Naive B cell (primary cell): ENCODE measurements around the gene TNFAIP2. TPM values are rescaled to one million over a fixed set of nuclear protein-coding genes. Genes with fewer than 3 reads are reported as not detected.

ENCODE experiments used
- ATAC-seq, 2 donors: fragments of 150-1000 bp; cut with Tn5 transposase; 2 replicates each; pipeline ENCODE4 v1.10.0; 2021; ENCODE audit warnings: low read depth in 2 of 2, mild to moderate bottlenecking in 2 of 2, moderate library complexity in 2 of 2
- DNase-seq: peaks from one replicate; pipeline ENCODE4 v3.0.0; 2022
- H3K27ac Mint-ChIP-seq, 6 donors: one replicate each; pipeline ENCODE4 v1.8.0; 2020 to 2022; ENCODE audit warnings: mild to moderate bottlenecking in 6 of 6, mixed read lengths in 6 of 6, moderate library complexity in 5 of 6, inconsistent platforms in 2 of 6
- H3K27me3 Mint-ChIP-seq, 3 donors: one replicate each; pipeline ENCODE4 v1.8.0; 2021 to 2022; ENCODE audit warnings: mixed read lengths in 3 of 3, mild to moderate bottlenecking in 1 of 3
- H3K36me3 Mint-ChIP-seq, 2 donors: one replicate each; pipeline ENCODE4 v1.8.0; 2020 to 2022; ENCODE audit warnings: mixed read lengths in 2 of 2, inconsistent platforms in 1 of 2, mild to moderate bottlenecking in 1 of 2
- H3K4me1 Mint-ChIP-seq, 3 donors: one replicate each; pipeline ENCODE4 v1.8.0; 2020 to 2022; ENCODE audit warnings: mixed read lengths in 3 of 3, inconsistent platforms in 1 of 3, mild to moderate bottlenecking in 1 of 3, moderate library complexity in 1 of 3
- H3K4me3 Mint-ChIP-seq, 8 donors: one replicate each; pipeline ENCODE4 v1.8.0; 2020 to 2022; ENCODE audit warnings: mild to moderate bottlenecking in 8 of 8, mixed read lengths in 8 of 8, moderate library complexity in 8 of 8, inconsistent platforms in 2 of 8
- H3K9me3 Mint-ChIP-seq, 7 donors: one replicate each; pipeline ENCODE4 v1.8.0; 2020 to 2022; ENCODE audit warnings: mixed read lengths in 7 of 7, mild to moderate bottlenecking in 5 of 7, inconsistent platforms in 2 of 7, moderate library complexity in 1 of 7
- polyA plus RNA-seq, 6 donors: library from polyadenylated mRNA; unstranded; fragments of 300-500 nt; fragmentation: Illumina TruSeq; gene quantifications; one replicate each; pipeline ENCODE4 v1.2.3, GENCODE V29; 2021; ENCODE audit warnings: low read depth in 6 of 6

TNFAIP2 gene
- polyA plus RNA-seq, 6 donors from 2014 or later, result 0.41 to 2.1 (median 0.43) TPM; not detected in 3

- peaks cover 9 to 57% (median 50%) of the 10 kb centered on the region in 3 donors for H3K27me3 Mint-ChIP-seq
- peaks cover 11 to 14% (median 12%) of the 10 kb centered on the region in 3 donors for H3K4me1 Mint-ChIP-seq
- ATAC-seq (no peak), DNase-seq (no peak)
- peak overlapping the region in 1 of 6 donors; percentile 32 for H3K27ac Mint-ChIP-seq
- H3K36me3 Mint-ChIP-seq, result no peaks in the 10 kb centered on the region
- H3K4me3 Mint-ChIP-seq, result peak overlapping the region in 2 of 8 donors; percentile 29 to 40
- peaks cover 0 to 4% (median 0%) of the 10 kb centered on the region in 7 donors for H3K9me3 Mint-ChIP-seq
Observed at GRCh38 chr14:103125098-103126070, 2.1 kb downstream of the TNFAIP2 start.

- peaks cover 0 to 4% (median 0%) of the 10 kb centered on the region in 7 donors for H3K9me3 Mint-ChIP-seq
- DNase-seq (no peak), ATAC-seq (no peak)
- no peak overlapping the region for H3K27ac Mint-ChIP-seq
- H3K36me3 Mint-ChIP-seq, result no peaks in the 10 kb centered on the region
- H3K4me3 Mint-ChIP-seq, result no peak overlapping the region
- H3K27me3 Mint-ChIP-seq, result peaks cover 3 to 54% (median 48%) of the 10 kb centered on the region in 3 donors
- H3K4me1 Mint-ChIP-seq, result peaks cover 10 to 14% (median 12%) of the 10 kb centered on the region in 3 donors
Observed at GRCh38 chr14:103126088-103126872, 3.0 kb downstream of the TNFAIP2 start.

GRCh38 chr14:103126873-103127304 lies 3.6 kb downstream of the TNFAIP2 start:
- Mint-ChIP-seq H3K27ac (no peak overlapping the region), H3K9me3 (peaks cover 0 to 4% (median 0%) of the 10 kb centered on the region in 7 donors), H3K36me3 (no peaks in the 10 kb centered on the region), H3K4me1 (peaks cover 9 to 14% (median 9%) of the 10 kb centered on the region in 3 donors), H3K4me3 (no peak overlapping the region), H3K27me3 (peaks cover 3 to 48% (median 42%) of the 10 kb centered on the region in 3 donors)
- ATAC-seq (no peak), DNase-seq (no peak)

DNA sequence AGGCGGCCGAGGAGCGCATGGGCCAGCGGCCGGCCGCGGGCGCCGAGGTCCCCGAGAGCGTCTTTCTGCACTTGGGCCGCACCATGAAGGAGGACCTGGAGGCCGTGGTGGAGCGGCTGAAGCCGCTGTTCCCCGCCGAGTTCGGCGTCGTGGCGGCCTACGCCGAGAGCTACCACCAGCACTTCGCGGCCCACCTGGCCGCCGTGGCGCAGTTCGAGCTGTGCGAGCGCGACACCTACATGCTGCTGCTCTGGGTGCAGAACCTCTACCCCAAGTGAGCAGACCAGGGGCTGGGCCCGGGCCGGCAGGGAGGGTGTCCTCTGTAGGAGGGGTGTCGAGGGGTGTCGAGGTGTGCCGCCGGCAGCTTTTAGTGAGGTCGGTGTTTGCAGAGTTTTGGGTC lies 4.1 kb downstream of the TNFAIP2 start:
- DNase-seq (no peak), ATAC-seq (no peak)
- Mint-ChIP-seq H3K9me3 (peaks cover 0 to 4% (median 0%) of the 10 kb centered on the region in 7 donors), H3K36me3 (no peaks in the 10 kb centered on the region), H3K4me1 (peaks cover 5 to 9% (median 6%) of the 10 kb centered on the region in 3 donors), H3K27me3 (peaks cover 3 to 43% (median 38%) of the 10 kb centered on the region in 3 donors), H3K27ac (no peak overlapping the region), H3K4me3 (no peak overlapping the region)

DNA sequence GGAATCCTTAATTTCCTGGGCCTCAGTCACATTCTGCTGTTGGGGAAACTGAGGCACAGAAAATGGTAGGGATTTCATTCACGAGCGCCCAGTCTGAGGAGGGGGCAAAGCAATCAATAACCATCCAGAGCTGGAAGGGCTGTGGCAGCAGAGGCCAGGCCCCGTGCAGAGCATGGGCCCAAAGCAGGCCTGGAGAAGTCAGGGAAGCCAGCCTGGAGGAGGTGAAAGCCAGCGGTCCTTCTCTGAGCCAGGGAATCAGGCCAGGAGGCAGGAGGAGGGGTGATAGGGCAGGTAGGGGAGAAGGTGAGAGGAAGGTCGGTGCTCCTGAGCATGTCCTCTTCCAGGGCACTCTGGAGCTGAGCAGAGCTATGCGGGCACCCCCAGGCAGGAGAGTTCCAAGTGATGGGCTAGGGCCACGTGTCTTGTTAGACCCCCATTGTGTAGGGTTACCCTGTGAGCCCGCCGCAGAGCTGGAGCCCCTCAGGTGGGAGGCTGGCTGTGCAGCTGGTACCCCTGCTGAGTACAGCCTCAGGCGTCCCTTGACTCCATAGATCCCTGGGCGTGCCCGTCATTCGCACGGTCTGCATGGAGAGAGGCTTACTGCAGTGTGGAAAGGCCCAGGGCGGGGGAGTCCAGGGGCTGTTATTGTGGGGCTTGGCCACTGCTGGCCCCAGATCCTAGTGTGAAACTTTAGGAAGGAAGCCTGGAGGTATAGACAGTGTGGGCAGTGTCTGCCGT lies 4.8 kb downstream of the TNFAIP2 start:
- Mint-ChIP-seq H3K4me3 (no peak overlapping the region), H3K27ac (no peak overlapping the region), H3K36me3 (no peaks in the 10 kb centered on the region), H3K9me3 (peaks cover 0 to 4% (median 0%) of the 10 kb centered on the region in 7 donors), H3K27me3 (peaks cover 3 to 43% (median 36%) of the 10 kb centered on the region in 3 donors), H3K4me1 (peaks cover 5 to 8% (median 6%) of the 10 kb centered on the region in 3 donors)
- ATAC-seq, result no peak
- no peak for DNase-seq

DNA sequence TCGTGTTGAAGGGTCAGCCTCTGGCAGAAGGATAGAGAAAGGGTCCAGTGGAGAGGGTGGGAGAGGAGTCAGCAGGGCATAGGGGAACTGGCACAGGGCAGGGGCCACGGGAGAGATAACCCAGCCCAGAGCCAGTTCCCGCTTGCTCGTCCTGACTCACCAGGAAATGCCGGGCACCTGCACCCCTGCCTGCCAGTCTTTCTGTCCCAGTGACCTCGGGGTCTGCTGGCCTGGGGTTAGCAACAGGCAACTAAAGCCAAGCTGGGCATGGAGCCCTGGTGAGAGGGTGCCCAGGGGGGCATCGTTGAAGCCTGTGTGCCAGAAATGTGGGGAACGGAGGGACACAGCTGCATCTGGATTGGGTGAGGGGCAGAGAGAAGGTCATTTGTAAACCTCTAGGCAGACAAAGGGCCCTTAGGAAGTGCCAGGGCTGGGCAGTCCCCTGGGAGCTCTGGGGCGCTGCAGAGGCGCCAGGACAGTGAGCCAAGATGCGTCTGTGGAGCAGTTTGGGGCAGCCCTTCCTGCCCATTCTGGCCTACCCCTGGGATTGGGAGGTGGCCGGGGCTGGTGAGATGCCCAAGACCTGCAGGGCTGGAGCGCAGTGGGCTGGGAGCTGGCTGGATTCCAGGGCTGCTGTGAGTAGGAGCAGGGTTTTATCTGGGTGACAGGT lies 5.5 kb downstream of the TNFAIP2 start:
- H3K27ac Mint-ChIP-seq, result no peak overlapping the region
- no peaks in the 10 kb centered on the region for H3K36me3 Mint-ChIP-seq

DNA sequence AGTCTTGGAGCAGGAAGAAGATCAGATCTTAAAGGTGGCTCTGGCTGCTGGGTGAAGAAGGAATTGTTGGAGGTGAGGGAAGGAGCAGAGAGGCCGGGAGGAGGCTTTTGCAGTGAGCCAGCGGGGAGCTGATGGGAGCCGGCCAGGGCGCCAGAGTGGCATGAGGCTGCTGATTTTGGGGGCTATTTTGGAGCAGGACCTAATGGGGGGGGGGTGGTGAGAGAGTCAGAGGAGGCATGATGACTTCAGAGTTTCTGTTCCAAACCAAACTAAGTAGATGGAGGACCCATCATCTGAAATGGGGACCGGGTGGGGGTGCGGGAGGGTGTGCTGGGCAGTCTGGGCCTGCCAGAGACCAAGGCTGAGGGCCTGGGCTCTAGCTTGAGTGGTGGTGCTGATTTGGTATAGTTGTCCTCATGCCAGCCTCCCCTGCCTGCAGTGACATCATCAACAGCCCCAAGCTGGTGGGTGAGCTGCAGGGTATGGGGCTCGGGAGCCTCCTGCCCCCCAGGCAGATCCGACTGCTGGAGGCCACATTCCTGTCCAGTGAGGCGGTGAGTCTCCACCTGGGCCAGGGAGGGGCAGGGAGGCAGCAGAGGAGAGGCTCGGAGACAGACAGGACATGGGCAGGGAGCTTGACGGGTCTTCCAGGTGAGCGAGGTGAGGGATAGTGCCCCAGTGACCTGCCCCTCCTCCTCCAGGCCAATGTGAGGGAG lies 6.2 kb downstream of the TNFAIP2 start:
- H3K36me3 Mint-ChIP-seq, result no peaks in the 10 kb centered on the region
- peaks cover 0 to 4% (median 0%) of the 10 kb centered on the region in 7 donors for H3K9me3 Mint-ChIP-seq
- H3K27ac Mint-ChIP-seq, result no peak overlapping the region
- peaks cover 0 to 36% (median 27%) of the 10 kb centered on the region in 3 donors for H3K27me3 Mint-ChIP-seq
- ATAC-seq (no peak), DNase-seq (no peak)
- H3K4me1 Mint-ChIP-seq, result peaks cover 0 to under 1% (median 0%) of the 10 kb centered on the region in 3 donors
- H3K4me3 Mint-ChIP-seq, result no peak overlapping the region

More for the DNA sequence above, 5.5 kb downstream of the TNFAIP2 start:
- ATAC-seq (no peak), DNase-seq (no peak)
- Mint-ChIP-seq H3K9me3 (peaks cover 0 to 4% (median 0%) of the 10 kb centered on the region in 7 donors), H3K4me1 (peaks cover 5 to 7% (median 6%) of the 10 kb centered on the region in 3 donors), H3K27me3 (peaks cover 3 to 43% (median 34%) of the 10 kb centered on the region in 3 donors), H3K4me3 (no peak overlapping the region)

GRCh38 chr14:103130017-103130764 lies 6.9 kb downstream of the TNFAIP2 start:
- Mint-ChIP-seq H3K4me1 (no peaks in the 10 kb centered on the region), H3K4me3 (no peak overlapping the region), H3K27ac (peak overlapping the region in 1 of 6 donors; percentile 54), H3K9me3 (peaks cover 0 to 4% (median 0%) of the 10 kb centered on the region in 7 donors), H3K36me3 (no peaks in the 10 kb centered on the region), H3K27me3 (peaks cover 0 to 29% (median 20%) of the 10 kb centered on the region in 3 donors)
- DNase-seq (no peak), ATAC-seq (no peak)

- Mint-ChIP-seq H3K36me3 (no peaks in the 10 kb centered on the region), H3K27me3 (peaks cover 0 to 26% (median 23%) of the 10 kb centered on the region in 3 donors), H3K9me3 (peaks cover 0 to 4% (median 0%) of the 10 kb centered on the region in 7 donors), H3K27ac (no peak overlapping the region), H3K4me1 (no peaks in the 10 kb centered on the region), H3K4me3 (no peak overlapping the region)
- ATAC-seq (no peak), DNase-seq (no peak)
Observed at GRCh38 chr14:103130965-103131364, 7.7 kb downstream of the TNFAIP2 start.

DNA sequence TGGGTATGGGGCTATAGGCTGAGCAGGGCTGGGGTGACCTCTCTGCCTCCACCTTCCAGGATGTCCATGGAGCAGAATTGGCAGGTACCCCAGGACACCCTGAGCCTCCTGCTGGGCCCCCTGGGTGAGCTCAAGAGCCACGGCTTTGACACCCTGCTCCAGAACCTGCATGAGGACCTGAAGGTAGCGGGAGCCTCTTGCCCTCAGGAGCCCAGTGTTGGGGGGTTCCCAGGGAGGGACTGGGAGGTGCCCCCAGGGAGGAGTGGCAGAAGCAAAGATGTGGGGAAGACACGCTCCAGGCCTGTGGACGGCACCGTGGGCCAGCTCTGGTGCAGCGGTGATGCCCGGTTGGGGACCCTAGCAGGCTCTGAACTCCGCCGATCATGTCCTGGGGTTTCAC lies 8.3 kb downstream of the TNFAIP2 start:
- DNase-seq (no peak), ATAC-seq (no peak)
- Mint-ChIP-seq H3K9me3 (peaks cover 0 to 2% (median 0%) of the 10 kb centered on the region in 7 donors), H3K36me3 (no peaks in the 10 kb centered on the region), H3K27me3 (peaks cover 0 to 28% (median 26%) of the 10 kb centered on the region in 3 donors), H3K4me3 (no peak overlapping the region), H3K27ac (no peak overlapping the region), H3K4me1 (no peaks in the 10 kb centered on the region)
